Spleen (tissue), 7 donors: ENCODE measurements around the gene QPCT.

Experiments
- POLR2A ChIP-seq, 3 donors: fragments of 450-650 bp; IDR thresholded peaks; one replicate each; pipeline ENCODE4 v1.5.1; 2017; ENCODE audit warnings: antibody characterized with exemption in 3 of 3, mild to moderate bottlenecking in 1 of 3
- POLR2AphosphoS5 ChIP-seq, 3 donors: sonication (generic); formaldehyde crosslinking; IDR thresholded peaks; one replicate each; pipeline ENCODE4 v1.5.1; 2017; ENCODE audit warnings: antibody characterized with exemption in 3 of 3
- TF ChIP-seq, protein P1 (sequence below), 11 experiments: fragments of 200-600 bp in 7 of 11; fragments of 450-650 bp in 4 of 11; sonication (generic) in 4 of 11; IDR thresholded peaks in 8 of 11; conservative IDR thresholded peaks in 3 of 11; 1 replicate in 7 of 11; 2 replicates in 4 of 11; pipeline versions ENCODE4 v1.4.0 to v1.8.0; 2016 to 2021; ENCODE audit warnings: antibody characterized with exemption in 11 of 11, inconsistent platforms in 4 of 11, mild to moderate bottlenecking in 1 of 11
- donor health status: DM: no; HTN: no; CAD: no; lungs with moderate emphysema.
- donor health status: DM: no; HTN: no; CAD: no.
- donor health status: DM: no; HTN: no; CAD: no.

DNA sequence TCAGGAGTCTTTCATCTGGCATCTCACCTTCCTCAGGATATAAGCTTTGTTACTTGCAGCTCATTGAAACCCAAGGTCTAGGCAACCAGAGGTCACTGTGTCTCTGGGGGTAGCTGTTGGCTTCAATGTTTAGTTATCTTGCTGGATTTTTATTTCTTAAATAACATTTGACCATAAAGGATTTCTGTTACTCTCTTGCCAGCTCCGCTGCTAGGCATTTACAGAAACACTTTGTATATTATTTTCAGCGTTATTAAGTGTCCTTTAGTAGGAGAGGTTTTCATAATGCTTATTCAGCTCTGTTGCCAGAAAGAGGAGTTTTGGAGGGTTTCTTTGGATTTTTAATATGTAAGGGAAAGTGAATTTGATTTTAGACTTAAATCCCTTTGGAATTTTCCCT is 61.4 kb downstream of the QPCT start:
- no peak for TF ChIP-seq POLR2A (IDR thresholded peaks at IDR 0.05)
- TF ChIP-seq, protein P1, sequence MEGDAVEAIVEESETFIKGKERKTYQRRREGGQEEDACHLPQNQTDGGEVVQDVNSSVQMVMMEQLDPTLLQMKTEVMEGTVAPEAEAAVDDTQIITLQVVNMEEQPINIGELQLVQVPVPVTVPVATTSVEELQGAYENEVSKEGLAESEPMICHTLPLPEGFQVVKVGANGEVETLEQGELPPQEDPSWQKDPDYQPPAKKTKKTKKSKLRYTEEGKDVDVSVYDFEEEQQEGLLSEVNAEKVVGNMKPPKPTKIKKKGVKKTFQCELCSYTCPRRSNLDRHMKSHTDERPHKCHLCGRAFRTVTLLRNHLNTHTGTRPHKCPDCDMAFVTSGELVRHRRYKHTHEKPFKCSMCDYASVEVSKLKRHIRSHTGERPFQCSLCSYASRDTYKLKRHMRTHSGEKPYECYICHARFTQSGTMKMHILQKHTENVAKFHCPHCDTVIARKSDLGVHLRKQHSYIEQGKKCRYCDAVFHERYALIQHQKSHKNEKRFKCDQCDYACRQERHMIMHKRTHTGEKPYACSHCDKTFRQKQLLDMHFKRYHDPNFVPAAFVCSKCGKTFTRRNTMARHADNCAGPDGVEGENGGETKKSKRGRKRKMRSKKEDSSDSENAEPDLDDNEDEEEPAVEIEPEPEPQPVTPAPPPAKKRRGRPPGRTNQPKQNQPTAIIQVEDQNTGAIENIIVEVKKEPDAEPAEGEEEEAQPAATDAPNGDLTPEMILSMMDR (IDR thresholded peaks at IDR 0.05 in 8 of 11, conservative IDR thresholded peaks at IDR 0.05 in 3 of 11) = no peak
- TF ChIP-seq POLR2AphosphoS5 (IDR thresholded peaks at IDR 0.05) = no peak
